Hepatocyte (in vitro differentiated cells): Measurements from ENCODE around the gene ATXN7L1. TPM values are rescaled to one million over a fixed set of nuclear protein-coding genes. Genes with fewer than 3 reads are reported as not detected.

Experiments
- DNase-seq: peaks from one replicate; pipeline ENCODE4 v3.0.0-alpha.2; 2016; ENCODE audit warnings: low spot score
- H2AFZ ChIP-seq: fragments of 200-600 bp; sonication (generic); 2 replicates; pipeline ENCODE4 v1.6.0; 2016; ENCODE audit warnings: antibody characterized with exemption, mild to moderate bottlenecking
- H3K27ac ChIP-seq: fragments of 200-600 bp; sonication (generic); 2 replicates; pipeline ENCODE4 v1.5.1; 2016; ENCODE audit warnings: mild to moderate bottlenecking
- H3K27me3 ChIP-seq: fragments of 200-600 bp; sonication (generic); 2 replicates; pipeline ENCODE4 v1.6.1; 2016
- H3K36me3 ChIP-seq: fragments of 200-600 bp; sonication (generic); replicated peaks from 2 replicates; pipeline ENCODE4 v1.5.1; 2016; ENCODE audit warnings: low read depth; ENCODE audit not compliant: insufficient read depth
- H3K4me1 ChIP-seq: fragments of 200-600 bp; sonication (generic); 2 replicates; pipeline ENCODE4 v1.5.1; 2016; ENCODE audit warnings: mild to moderate bottlenecking, moderate library complexity; ENCODE audit not compliant: insufficient read depth
- H3K4me2 ChIP-seq: fragments of 200-600 bp; sonication (generic); 2 replicates; pipeline ENCODE4 v1.6.0; 2016
- H3K4me3 ChIP-seq: fragments of 200-600 bp; sonication (generic); 2 replicates; pipeline ENCODE4 v1.5.1; 2016; ENCODE audit warnings: mild to moderate bottlenecking
- H3K79me2 ChIP-seq: fragments of 200-600 bp; sonication (generic); 2 replicates; pipeline ENCODE4 v1.6.0; 2017; ENCODE audit warnings: mild to moderate bottlenecking
- H3K9me2 ChIP-seq: fragments of 200-600 bp; sonication (generic); replicated peaks from 2 replicates; pipeline ENCODE4 v1.6.0; 2017; ENCODE audit warnings: mild to moderate bottlenecking; ENCODE audit not compliant: insufficient read depth
- H3K9me3 ChIP-seq: fragments of 200-600 bp; sonication (generic); 2 replicates; pipeline ENCODE4 v1.5.1; 2016; ENCODE audit warnings: low read depth, mild to moderate bottlenecking
- H4K20me1 ChIP-seq: fragments of 200-600 bp; sonication (generic); 2 replicates; pipeline ENCODE4 v1.6.0; 2016; ENCODE audit warnings: mild to moderate bottlenecking; ENCODE audit not compliant: insufficient read depth, poor library complexity, severe bottlenecking
- CTCF ChIP-seq: fragments of 200-600 bp; sonication (generic); IDR thresholded peaks from 2 replicates; pipeline ENCODE4 v1.5.1; 2016; ENCODE audit warnings: antibody characterized with exemption, mild to moderate bottlenecking; ENCODE audit not compliant: poor library complexity
- EZH2 ChIP-seq: fragments of 200-600 bp; sonication (generic); IDR thresholded peaks from 2 replicates; pipeline ENCODE4 v1.6.1; 2016; ENCODE audit warnings: antibody characterized with exemption, mild to moderate bottlenecking, borderline replicate concordance
- EZH2phosphoT487 ChIP-seq: fragments of 200-600 bp; sonication (generic); IDR thresholded peaks from one replicate; pipeline ENCODE4 v1.6.1; 2018; ENCODE audit warnings: antibody characterized with exemption, mild to moderate bottlenecking, low read depth, moderate library complexity; ENCODE audit not compliant: unreplicated experiment, severe bottlenecking
- WGBS: methylation state at CpG from one replicate; pipeline ENCODE4 v1.1.6; 2016; ENCODE audit warnings: low lambda C conversion rate; ENCODE audit errors: missing lambda C conversion rate; 5-methylcytosine and 5-hydroxymethylcytosine counted together
- polyA plus RNA-seq: library from polyadenylated mRNA; unstranded; fragments of >200 nt; fragmentation: Nextera tagmentation; extraction: Ambion mirVana; gene quantifications from 2 replicates; pipeline ENCODE4 v1.2.1, GENCODE V29; 2016
- total RNA-seq: library from RNA; depleted of rRNA; stranded (reverse); fragments of >200 nt; gene quantifications from 2 replicates; pipeline ENCODE4 v1.2.3, GENCODE V29; 2014

ATXN7L1 gene
- total and polyA plus RNA-seq, 2 experiments from 2014 or later, result 8.9 to 9.3 TPM

- H4K20me1 ChIP-seq, result no peaks in the 10 kb centered on the region
- 82% methylated on average over 2 of the region's 2 CpGs for WGBS
- H3K4me3 ChIP-seq, result no peak overlapping the region
- TF ChIP-seq EZH2 (no peak), EZH2phosphoT487 (no peak), CTCF (no peak)
- H3K27ac ChIP-seq, result no peak overlapping the region
- H3K4me1 ChIP-seq, result no peaks in the 10 kb centered on the region
- no peaks in the 10 kb centered on the region for H3K9me2 ChIP-seq
- H3K4me2 ChIP-seq, result no peak overlapping the region
- H3K79me2 ChIP-seq, result no peaks in the 10 kb centered on the region
- H3K9me3 ChIP-seq, result no peaks in the 10 kb centered on the region
- no peak overlapping the region for H2AFZ ChIP-seq
- DNase-seq, result no peak
- H3K36me3 ChIP-seq, result no peaks in the 10 kb centered on the region
- H3K27me3 ChIP-seq, result no peaks in the 10 kb centered on the region
Measured at GRCh38 chr7:105728028-105728427, 148.4 kb downstream of the ATXN7L1 start.

DNA sequence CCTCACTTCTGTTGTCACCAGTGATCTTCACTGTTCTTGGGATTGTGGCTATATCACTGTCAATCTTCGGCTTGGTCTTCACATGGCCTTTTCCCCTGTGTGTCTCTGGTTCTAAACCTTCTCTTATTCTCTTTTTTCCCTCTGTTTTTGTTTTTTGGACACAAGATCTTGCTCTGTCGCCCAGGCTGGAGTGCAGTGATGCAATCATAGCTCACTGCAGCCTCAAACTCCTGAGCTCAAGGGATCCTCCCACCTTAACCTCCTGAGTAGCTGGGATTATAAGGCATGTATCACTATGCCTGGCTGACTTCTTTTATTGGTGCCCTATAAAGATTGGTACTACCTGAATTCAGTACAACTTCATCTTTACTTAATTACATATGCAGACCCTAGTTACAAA, 151.7 kb downstream of the ATXN7L1 start:
- 92% methylated on average over 2 of the region's 2 CpGs for WGBS
- Histone ChIP-seq H3K36me3 (no peaks in the 10 kb centered on the region), H3K4me2 (no peak overlapping the region), H3K9me3 (no peaks in the 10 kb centered on the region), H3K4me3 (no peak overlapping the region), H3K9me2 (no peaks in the 10 kb centered on the region), H3K79me2 (no peaks in the 10 kb centered on the region), H3K27ac (no peak overlapping the region), H4K20me1 (no peaks in the 10 kb centered on the region), H2AFZ (no peak overlapping the region), H3K4me1 (no peaks in the 10 kb centered on the region), H3K27me3 (no peaks in the 10 kb centered on the region)
- DNase-seq, result no peak
- no peak for TF ChIP-seq EZH2phosphoT487
- no peak for TF ChIP-seq EZH2
- no peak for TF ChIP-seq CTCF

- 78% methylated on average over 5 of the region's 5 CpGs for WGBS
Measured at GRCh38 chr7:105723572-105723971, 152.8 kb downstream of the ATXN7L1 start.

More at GRCh38 chr7:105723572-105723971, 152.8 kb downstream of the ATXN7L1 start:
- Histone ChIP-seq H3K9me3 (no peaks in the 10 kb centered on the region), H3K79me2 (no peaks in the 10 kb centered on the region), H3K9me2 (no peaks in the 10 kb centered on the region), H3K27ac (no peak overlapping the region), H2AFZ (no peak overlapping the region), H3K27me3 (no peaks in the 10 kb centered on the region), H3K4me2 (no peak overlapping the region), H3K4me1 (no peaks in the 10 kb centered on the region), H3K4me3 (no peak overlapping the region), H4K20me1 (no peaks in the 10 kb centered on the region), H3K36me3 (no peaks in the 10 kb centered on the region)
- DNase-seq, result no peak
- TF ChIP-seq CTCF, result no peak
- no peak for TF ChIP-seq EZH2
- no peak for TF ChIP-seq EZH2phosphoT487
